H1 (cell line): ENCODE measurements around the gene SH3TC2.

Experiments used
- CTCF ChIP-seq, 3 experiments: IDR thresholded peaks; 1 replicate in 2 of 3; 2 replicates in 1 of 3; pipeline versions ENCODE4 v1.5.1 to v1.6.1; 2011; ENCODE audit warnings: low read length in 3 of 3, mild to moderate bottlenecking in 3 of 3, inconsistent platforms in 2 of 3, low read depth in 1 of 3, moderate library complexity in 1 of 3; ENCODE audit not compliant: insufficient read depth in 1 of 3; ENCODE audit errors: control extremely low read depth in 1 of 3
- TBP ChIP-seq: IDR thresholded peaks from 2 replicates; pipeline ENCODE4 v1.6.1; 2011; ENCODE audit warnings: low read depth, low read length, improper control_type of control experiment

GRCh38 chr5:149030838-149031397 lies 31.9 kb downstream of the SH3TC2 start:
- TF ChIP-seq TBP = no peak
- no peak for TF ChIP-seq CTCF (IDR thresholded peaks at IDR 0.05; ENCODE audit: control extremely low read depth in 1 of 3, insufficient read depth in 1 of 3, low read depth in 1 of 3, low read length in 3 of 3)
